ENCODE measurements around the gene GRID2. TPM values are rescaled to one million over a fixed set of nuclear protein-coding genes. Genes with fewer than 3 reads are reported as not detected.

The GRID2 gene
- polyA plus RNA-seq, 1 donor from 2014 or later: 14.9 TPM

DNA sequence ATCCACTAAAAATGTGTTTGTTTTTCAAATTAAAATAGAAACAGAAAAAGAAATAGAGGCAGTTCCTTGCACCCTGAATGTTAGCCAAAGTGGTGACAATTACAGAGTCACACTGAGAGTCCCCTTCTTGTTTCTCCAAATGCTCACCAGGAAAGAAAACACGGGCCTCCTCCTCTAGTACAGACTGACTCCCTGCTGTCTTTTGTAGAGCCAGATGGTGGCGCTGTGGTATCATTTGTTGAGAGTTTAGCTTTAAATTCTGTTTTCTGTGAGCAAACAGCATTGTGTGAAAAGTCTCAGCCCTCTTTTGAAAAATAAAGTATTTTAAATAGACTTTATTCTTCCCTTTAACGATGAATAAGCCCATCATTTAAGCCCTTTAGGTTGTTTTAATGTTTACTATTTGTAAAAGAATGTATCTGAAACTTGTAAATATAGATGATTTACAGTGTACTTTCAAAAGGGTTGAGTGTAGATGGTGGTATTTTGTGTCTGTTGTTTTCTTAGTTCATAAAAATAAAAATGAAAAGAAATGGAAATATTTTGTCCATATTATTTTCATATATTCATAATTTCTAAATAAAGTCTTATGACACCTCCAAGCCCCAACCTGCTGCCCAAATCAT lies 1487.9 kb downstream of the GRID2 start:
- no peak overlapping the region for H3K4me3 ChIP-seq (ENCODE audit: low read length)
- H3K36me3 ChIP-seq (ENCODE audit: insufficient read depth, low read length): no peaks in the 10 kb centered on the region
- H3K79me2 ChIP-seq (replicated peaks; ENCODE audit: insufficient read depth, low read length): no peaks in the 10 kb centered on the region
- no peak overlapping the region for H3K9ac ChIP-seq (ENCODE audit: low read length)
- no peak overlapping the region for H2AFZ ChIP-seq (ENCODE audit: low read depth, low read length)
- no peaks in the 10 kb centered on the region for H4K20me1 ChIP-seq (ENCODE audit: insufficient read depth)
- TF ChIP-seq, protein P1, sequence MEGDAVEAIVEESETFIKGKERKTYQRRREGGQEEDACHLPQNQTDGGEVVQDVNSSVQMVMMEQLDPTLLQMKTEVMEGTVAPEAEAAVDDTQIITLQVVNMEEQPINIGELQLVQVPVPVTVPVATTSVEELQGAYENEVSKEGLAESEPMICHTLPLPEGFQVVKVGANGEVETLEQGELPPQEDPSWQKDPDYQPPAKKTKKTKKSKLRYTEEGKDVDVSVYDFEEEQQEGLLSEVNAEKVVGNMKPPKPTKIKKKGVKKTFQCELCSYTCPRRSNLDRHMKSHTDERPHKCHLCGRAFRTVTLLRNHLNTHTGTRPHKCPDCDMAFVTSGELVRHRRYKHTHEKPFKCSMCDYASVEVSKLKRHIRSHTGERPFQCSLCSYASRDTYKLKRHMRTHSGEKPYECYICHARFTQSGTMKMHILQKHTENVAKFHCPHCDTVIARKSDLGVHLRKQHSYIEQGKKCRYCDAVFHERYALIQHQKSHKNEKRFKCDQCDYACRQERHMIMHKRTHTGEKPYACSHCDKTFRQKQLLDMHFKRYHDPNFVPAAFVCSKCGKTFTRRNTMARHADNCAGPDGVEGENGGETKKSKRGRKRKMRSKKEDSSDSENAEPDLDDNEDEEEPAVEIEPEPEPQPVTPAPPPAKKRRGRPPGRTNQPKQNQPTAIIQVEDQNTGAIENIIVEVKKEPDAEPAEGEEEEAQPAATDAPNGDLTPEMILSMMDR (IDR thresholded peaks at IDR 0.05; ENCODE audit: poor library complexity, severe bottlenecking): peak; percentile 86
- TF ChIP-seq EP300 (conservative IDR thresholded peaks at IDR 0.05; ENCODE audit: poor library complexity, severe bottlenecking) (no peak), SMC3 (conservative IDR thresholded peaks at IDR 0.05; ENCODE audit: poor library complexity) (peak; percentile 90), RAD21 (conservative IDR thresholded peaks at IDR 0.05) (peak; percentile 92)
- H3K27me3 ChIP-seq (ENCODE audit: insufficient read depth, low read depth, low read length): no peaks in the 10 kb centered on the region
- H3K4me2 ChIP-seq (ENCODE audit: low read length): no peak overlapping the region
- H3K27ac ChIP-seq (ENCODE audit: low read length): no peak overlapping the region
- H3K9me3 ChIP-seq (ENCODE audit: low read length): no peaks in the 10 kb centered on the region
- H3F3A ChIP-seq (ENCODE audit: insufficient read depth, low read length, poor library complexity, severe bottlenecking): no peaks in the 10 kb centered on the region
- H3K9me2 ChIP-seq (ENCODE audit: insufficient read depth, low read length): no peaks in the 10 kb centered on the region

DNA sequence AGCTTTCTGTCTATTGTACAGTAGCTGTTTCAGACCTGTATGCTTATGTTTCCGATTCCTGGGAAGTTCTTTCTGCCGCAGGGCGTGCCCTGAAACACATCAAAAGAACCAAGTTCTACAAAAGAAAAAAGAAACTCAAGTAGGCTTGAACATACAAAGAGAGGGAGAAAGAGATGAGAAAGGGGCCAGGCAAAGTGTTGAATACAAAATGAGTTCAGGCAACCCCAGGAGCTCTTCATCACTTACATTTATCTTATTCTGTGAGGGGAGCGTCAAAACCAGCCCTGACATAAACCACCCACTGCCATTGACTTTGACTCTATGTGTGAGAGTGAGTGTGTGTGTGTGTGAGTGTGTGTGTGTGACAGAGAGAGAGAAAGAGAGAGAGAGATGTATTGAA lies 1498.3 kb downstream of the GRID2 start:
- Histone ChIP-seq H3K4me2 (ENCODE audit: low read length) (no peak overlapping the region), H3F3A (ENCODE audit: insufficient read depth, low read length, poor library complexity, severe bottlenecking) (no peaks in the 10 kb centered on the region), H3K27me3 (ENCODE audit: insufficient read depth, low read depth, low read length) (no peaks in the 10 kb centered on the region), H2AFZ (ENCODE audit: low read depth, low read length) (no peak overlapping the region), H4K20me1 (ENCODE audit: insufficient read depth) (no peaks in the 10 kb centered on the region), H3K27ac (ENCODE audit: low read length) (no peak overlapping the region), H3K36me3 (ENCODE audit: insufficient read depth, low read length) (no peaks in the 10 kb centered on the region), H3K9me2 (ENCODE audit: insufficient read depth, low read length) (no peaks in the 10 kb centered on the region), H3K79me2 (replicated peaks; ENCODE audit: insufficient read depth, low read length) (no peaks in the 10 kb centered on the region), H3K4me3 (ENCODE audit: low read length) (no peak overlapping the region), H3K9me3 (ENCODE audit: low read length) (no peaks in the 10 kb centered on the region), H3K9ac (ENCODE audit: low read length) (no peak overlapping the region)
- TF ChIP-seq EP300 (conservative IDR thresholded peaks at IDR 0.05; ENCODE audit: poor library complexity, severe bottlenecking) (no peak), SMC3 (conservative IDR thresholded peaks at IDR 0.05; ENCODE audit: poor library complexity) (no peak), EZH2 (IDR thresholded peaks at IDR 0.05; ENCODE audit: borderline replicate concordance, insufficient read depth, low read length, poor library complexity, severe bottlenecking) (no peak), TAF1 (IDR thresholded peaks at IDR 0.05; ENCODE audit: low read depth) (no peak), MXI1 (conservative IDR thresholded peaks at IDR 0.05; ENCODE audit: poor library complexity, severe bottlenecking) (no peak), RAD21 (conservative IDR thresholded peaks at IDR 0.05) (no peak), POLR2AphosphoS5 (IDR thresholded peaks at IDR 0.05) (no peak)
- TF ChIP-seq, protein P2, sequence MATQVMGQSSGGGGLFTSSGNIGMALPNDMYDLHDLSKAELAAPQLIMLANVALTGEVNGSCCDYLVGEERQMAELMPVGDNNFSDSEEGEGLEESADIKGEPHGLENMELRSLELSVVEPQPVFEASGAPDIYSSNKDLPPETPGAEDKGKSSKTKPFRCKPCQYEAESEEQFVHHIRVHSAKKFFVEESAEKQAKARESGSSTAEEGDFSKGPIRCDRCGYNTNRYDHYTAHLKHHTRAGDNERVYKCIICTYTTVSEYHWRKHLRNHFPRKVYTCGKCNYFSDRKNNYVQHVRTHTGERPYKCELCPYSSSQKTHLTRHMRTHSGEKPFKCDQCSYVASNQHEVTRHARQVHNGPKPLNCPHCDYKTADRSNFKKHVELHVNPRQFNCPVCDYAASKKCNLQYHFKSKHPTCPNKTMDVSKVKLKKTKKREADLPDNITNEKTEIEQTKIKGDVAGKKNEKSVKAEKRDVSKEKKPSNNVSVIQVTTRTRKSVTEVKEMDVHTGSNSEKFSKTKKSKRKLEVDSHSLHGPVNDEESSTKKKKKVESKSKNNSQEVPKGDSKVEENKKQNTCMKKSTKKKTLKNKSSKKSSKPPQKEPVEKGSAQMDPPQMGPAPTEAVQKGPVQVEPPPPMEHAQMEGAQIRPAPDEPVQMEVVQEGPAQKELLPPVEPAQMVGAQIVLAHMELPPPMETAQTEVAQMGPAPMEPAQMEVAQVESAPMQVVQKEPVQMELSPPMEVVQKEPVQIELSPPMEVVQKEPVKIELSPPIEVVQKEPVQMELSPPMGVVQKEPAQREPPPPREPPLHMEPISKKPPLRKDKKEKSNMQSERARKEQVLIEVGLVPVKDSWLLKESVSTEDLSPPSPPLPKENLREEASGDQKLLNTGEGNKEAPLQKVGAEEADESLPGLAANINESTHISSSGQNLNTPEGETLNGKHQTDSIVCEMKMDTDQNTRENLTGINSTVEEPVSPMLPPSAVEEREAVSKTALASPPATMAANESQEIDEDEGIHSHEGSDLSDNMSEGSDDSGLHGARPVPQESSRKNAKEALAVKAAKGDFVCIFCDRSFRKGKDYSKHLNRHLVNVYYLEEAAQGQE (IDR thresholded peaks at IDR 0.05; ENCODE audit: borderline replicate concordance): no peak
- TF ChIP-seq, protein P1 (IDR thresholded peaks at IDR 0.05; ENCODE audit: poor library complexity, severe bottlenecking): no peak

Measured in neural cell (in vitro differentiated cells).